HG03469 (cell line): ENCODE results near the gene HLA-C.
"Not testable (repeated sequence)": the region's sequence is repeated elsewhere in the genome, so short reads cannot be mapped to it uniquely, and the experiment has no call there.

Experiments
- ATAC-seq: cut with Tn5 transposase; IDR thresholded peaks from one replicate; pipeline ENCODE4 v1.9.1; 2021; ENCODE audit warnings: mild to moderate bottlenecking, moderate library complexity, moderate number of reproducible peaks; ENCODE audit not compliant: unreplicated experiment

The HLA-C gene

DNA sequence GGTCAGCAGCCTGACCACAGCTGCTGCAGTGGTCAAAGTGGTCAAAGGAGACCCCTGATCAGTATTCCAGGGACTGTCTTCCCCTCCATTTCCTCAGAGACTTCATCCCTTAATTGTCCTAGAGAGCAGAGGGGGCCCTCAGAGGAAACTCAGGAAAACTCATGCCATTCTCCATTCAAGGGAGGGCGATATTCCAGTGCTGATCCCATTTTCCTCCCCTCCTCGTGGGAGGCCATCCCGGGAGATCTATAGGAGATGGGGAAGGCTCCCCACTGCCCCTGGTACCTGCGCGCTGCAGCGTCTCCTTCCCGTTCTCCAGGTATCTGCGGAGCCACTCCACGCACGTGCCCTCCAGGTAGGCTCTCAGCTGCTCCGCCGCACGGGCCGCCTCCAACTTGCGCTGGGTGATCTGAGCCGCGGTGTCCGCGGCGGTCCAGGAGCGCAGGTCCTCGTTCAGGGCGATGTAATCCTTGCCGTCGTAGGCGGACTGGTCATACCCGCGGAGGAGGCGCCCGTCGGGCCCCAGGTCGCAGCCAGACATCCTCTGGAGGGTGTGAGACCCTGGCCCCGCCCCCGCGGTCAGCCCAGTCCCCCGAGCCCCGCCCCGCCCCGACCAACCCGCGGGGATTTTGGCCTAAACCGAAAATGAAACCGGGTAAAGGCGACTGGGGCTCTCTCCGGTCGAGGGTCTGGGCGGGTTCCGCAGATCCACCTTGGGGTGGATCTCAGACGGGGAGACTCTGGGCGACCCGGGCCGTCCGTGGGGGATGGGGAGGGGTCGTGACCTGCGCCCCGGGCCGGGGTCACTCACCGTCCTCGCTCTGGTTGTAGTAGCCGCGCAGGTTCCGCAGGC is 878 bp downstream of the HLA-C start:
- no peak for ATAC-seq

DNA sequence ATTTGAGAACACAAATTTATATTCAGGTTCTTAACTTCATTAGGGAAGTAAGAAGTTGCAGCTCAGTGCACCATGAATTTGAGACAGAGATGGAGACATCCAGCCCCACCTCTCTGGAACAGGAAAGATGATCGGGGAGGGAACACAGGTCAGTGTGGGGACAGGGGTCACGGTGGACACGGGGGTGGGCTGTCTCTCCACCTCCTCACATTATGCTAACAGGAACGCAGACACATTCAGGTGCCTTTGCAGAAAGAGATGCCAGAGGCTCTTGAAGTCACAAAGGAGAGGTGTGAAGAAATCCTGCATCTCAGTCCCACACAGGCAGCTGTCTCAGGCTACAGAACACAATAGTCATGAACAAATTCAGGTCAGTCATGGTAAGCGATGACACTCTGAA is 3.1 kb downstream of the HLA-C start:
- no peak for ATAC-seq

DNA sequence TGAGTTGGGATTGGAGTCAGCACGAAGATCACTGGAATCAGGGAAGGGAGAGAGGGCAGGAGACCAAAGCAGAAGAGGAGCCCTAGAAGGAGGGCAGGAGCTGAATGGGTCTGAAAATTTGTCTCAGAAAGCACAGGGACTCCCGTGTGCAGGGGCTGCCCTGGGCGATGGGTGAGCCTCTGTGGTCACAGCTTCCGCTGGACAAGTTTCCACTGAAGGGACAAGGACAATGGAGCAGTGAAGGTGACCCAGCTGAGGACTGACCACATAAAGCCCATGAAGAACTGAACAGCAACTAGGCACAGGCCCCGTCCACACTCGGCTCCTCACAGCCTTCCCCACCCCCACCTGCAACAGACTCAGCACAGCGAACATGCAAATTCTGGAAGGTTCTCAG is 3.5 kb downstream of the HLA-C start:
- ATAC-seq = no peak

- ATAC-seq = no peak
Observed at GRCh38 chr6:31267651-31268368, 4.1 kb downstream of the HLA-C start.

DNA sequence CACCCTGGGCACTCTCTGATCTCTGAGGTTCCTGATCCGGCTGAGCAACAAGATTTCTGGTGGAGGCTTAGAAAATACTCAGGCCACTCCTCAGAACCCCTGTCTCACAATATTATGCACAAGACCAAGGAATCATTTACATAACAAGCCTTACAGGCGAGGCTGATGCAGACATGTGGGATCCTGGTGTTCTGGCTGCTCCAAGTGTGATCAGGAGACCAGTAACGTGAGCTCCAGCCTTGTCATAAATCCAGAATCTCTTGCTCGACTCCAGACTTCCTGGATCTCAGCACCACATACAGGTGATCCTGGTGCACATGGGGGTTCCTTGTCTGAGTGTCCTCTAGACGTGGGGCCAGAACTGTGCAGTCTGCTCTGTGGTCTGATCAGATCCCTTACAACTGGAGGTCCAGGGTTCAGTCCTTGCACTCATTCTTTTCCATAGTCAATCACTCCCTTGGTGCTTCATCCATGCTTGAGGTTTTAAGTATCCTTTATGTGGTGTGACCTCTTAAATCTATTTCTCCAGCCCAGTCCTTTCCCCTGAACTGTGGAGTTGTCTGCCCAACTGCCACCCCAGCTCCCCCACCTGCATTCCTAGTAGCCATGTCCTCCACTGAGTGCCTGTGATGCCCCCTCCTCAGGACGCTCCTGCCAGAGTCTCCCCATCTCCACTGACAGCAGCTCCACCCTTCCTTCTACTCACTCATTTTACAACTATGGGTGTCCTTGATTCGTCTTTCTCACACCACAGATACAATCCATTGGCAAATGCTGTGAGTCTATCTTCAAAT is 5.1 kb downstream of the HLA-C start:
- no peak for ATAC-seq

DNA sequence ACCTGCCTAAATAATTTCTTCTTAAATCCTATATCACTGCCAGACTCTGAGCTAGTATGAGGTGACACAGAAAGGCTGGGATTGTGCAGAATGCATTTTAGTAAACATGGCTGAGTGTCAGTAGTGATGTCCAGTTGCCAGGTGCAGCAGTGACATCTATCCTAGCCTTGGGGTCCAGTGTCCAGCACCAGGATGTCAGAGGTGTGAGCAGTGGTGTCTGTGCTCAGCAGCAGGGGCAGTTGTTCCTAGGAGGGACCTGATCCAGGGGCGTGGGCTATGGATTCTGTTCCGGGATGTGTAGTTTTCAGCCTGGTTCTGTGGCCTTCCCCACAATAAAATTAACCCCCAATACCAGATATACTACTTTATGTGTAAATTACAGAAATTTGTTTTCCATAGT is 6.0 kb downstream of the HLA-C start:
- no peak for ATAC-seq

DNA sequence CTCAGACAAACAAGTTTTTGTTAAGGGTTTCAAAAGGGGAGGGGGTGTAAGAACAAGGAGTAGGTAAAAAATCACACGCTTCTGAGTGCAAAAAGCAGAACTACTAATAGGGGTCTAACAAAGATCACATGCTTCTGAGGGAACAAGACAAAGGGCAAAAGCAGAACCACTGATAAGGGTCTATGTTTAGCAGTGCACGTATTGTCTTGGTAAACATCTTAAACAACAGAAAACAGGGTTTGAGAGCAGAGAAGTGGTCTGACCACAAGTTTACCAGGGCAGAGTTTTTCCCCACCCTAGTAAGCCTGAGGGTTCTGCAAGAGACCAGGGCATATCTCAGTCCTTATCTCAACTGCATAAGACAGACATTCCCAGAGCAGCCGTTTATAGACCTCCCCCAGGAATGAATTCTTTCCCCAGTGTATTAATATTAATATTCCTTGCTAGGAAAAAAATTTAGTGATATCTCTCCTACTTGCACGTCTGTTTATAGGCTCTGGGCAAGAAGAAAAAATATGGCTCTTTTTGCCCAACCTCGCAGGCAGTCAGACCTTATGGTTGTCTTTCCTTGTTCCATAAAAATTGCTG is 8.5 kb downstream of the HLA-C start:
- not testable (repeated sequence) for ATAC-seq

DNA sequence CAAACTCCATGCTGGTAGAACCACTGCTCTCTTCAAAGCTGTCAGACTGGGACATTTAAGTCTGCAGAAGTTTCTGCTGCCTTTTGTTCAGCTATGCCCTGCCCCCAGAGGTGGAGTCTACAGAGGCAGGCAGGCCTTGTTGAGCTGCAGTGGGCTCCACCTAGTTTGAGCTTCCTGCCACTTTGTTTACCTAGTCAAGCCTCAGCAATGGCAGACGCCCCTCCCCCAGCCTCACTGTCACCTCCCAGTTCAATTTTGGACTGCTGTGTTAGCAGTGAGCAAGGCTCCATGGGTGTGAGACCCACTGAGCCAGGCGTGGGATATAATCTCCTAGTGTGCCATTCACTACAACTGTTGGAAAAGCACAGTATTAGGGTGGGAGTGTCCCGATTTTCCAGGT is 11.9 kb downstream of the HLA-C start:
- not testable (repeated sequence) for ATAC-seq

GRCh38 chr6:31252625-31253024 is 19.3 kb downstream of the HLA-C start:
- ATAC-seq = no peak

DNA sequence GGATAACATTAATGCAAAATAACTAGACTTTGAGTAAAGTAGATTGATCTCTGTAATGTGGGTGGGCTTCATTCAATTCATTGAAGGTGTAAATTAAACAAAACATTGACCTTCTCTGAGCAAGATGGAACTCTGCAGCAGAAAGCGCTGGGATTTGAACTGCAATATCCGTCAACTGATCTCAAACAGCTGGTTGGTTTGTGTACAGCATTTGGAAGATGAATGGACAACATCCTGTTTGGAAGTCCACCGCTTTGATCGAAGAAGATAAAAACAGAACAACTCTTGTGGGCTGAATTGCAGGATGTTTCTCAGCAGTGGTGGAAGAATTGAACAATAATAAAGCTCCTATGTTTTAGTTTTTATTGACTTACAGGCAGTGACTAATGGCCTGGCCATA is 20.6 kb downstream of the HLA-C start:
- ATAC-seq = no peak

DNA sequence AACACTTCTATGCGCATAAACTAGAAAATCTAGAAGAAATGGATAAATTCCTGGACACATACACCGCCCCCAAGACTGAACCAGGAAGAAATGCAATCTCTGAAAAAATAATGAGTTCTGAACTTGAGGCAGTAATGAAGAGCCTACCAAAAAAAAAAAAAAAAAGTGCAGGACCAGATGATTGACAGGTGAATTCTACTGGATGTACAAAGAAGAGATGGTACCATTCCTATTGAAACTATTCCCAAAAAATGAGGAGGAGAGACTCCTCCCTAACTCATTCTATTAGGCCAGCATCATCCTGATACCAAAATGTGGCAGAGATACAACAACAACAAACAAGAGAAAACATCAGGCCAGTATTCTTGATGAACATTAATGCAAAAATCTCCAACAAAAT is 22.7 kb downstream of the HLA-C start:
- ATAC-seq = no peak

- no peak for ATAC-seq
Observed at GRCh38 chr6:31247813-31248212, 24.1 kb downstream of the HLA-C start.

GRCh38 chr6:31246051-31246521 is 25.8 kb downstream of the HLA-C start:
- no peak for ATAC-seq

- ATAC-seq = no peak
Observed at GRCh38 chr6:31243508-31243907, 28.4 kb downstream of the HLA-C start.

DNA sequence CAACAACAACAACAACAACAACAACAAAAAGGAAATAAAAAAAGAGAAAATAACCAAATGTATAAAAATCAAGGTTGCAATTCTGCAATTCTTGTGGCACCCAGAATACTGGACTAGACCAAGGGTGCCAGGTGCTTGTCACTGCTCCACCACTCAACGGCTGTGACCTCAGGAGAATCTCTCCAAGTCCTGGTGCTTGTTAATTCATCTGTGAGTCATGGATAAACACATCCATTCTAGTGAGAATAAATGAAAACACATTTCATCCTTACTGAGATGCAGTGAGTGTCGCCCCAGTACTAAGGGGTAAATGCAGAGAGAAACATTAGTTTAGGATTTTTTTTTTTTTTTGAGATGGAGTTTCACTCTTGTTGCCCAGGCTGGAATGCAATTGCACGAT is 32.0 kb downstream of the HLA-C start:
- ATAC-seq = no peak

DNA sequence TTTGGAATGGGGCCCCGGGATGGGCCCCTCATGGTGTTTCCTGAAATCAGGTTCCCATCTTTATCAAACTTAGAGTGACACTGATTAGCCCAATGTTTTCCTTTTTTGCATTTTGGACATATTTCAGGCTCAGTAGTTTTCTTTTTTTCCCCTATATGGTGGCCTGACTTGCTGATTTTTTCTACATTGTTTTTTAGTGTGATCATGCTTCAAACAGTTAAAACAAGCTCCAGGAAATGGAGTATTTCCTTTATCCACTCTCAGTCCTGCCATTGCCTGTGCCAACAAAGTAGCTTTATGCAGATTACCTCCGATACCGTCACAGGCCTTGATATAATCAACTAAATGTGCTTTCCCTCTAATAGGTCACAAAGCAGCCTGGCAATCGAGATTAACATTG is 37.8 kb downstream of the HLA-C start:
- ATAC-seq = not testable (repeated sequence)

GRCh38 chr6:31228476-31228875 is 43.4 kb downstream of the HLA-C start:
- no peak for ATAC-seq

DNA sequence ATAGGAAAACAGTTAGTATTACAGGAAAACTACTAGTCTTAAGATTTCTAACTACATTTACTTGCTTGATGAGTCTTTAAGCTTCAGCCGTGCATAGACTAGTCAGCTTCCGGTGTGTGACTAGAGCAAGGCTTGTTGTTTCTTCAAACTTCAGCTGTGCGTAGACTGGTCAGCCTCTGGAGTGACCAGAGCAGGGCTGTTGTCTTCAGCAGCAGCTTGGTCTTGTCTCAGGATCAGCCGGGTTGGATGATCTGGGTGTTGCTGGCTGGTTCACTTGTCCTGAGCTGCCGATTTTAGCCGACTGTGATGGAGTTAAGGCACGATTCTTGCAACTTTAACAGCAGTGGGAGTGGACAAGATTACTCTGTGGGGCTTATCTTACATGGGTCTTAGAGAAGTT is 44.7 kb downstream of the HLA-C start:
- no peak for ATAC-seq

GRCh38 chr6:31225735-31226134 is 46.2 kb downstream of the HLA-C start:
- no peak for ATAC-seq

GRCh38 chr6:31222496-31222895 is 49.4 kb downstream of the HLA-C start:
- no peak for ATAC-seq
